ENCODE measurements around the gene ITIH1. TPM values are rescaled to one million over a fixed set of nuclear protein-coding genes. Genes with fewer than 3 reads are reported as not detected.

ITIH1 gene
- total RNA-seq, 1 experiment from 2014 or later: not detected

- Histone ChIP-seq H3K4me2 (ENCODE audit: insufficient read depth, insufficient read length, low read length) (peak overlapping the region; percentile 95), H2BK12ac (ENCODE audit: insufficient read length, low read depth, low read length) (no peak overlapping the region), H3K18ac (ENCODE audit: insufficient read length, low read depth, low read length) (peak overlapping the region; percentile 72), H2BK120ac (ENCODE audit: low read depth, low read length, poor library complexity, severe bottlenecking) (no peak overlapping the region), H3K79me2 (ENCODE audit: insufficient read depth, low read length) (no peaks in the 10 kb centered on the region; the same call in 1 of the 2 replicates), H4K91ac (ENCODE audit: insufficient read length, low read depth, low read length) (no peak overlapping the region), H3K56ac (ENCODE audit: insufficient read length, low read depth, low read length) (no peak overlapping the region), H2BK15ac (ENCODE audit: low read depth, low read length) (no peak overlapping the region), H3K9me3 (ENCODE audit: control insufficient read depth, low read depth, low read length) (no peaks in the 10 kb centered on the region), H4K5ac (ENCODE audit: insufficient read length, low read depth, low read length) (no peak overlapping the region), H2BK5ac (ENCODE audit: insufficient read length, low read length) (no peak overlapping the region), H3T11ph (ENCODE audit: low read length) (no peak overlapping the region), H3K27ac (ENCODE audit: insufficient read length, low read depth, low read length) (peak overlapping the region; percentile 13), H2AFZ (ENCODE audit: low read length) (no peak overlapping the region), H3K14ac (ENCODE audit: insufficient read depth, low read length) (peak overlapping the region; percentile 75; the same call in 1 of the 2 replicates), H3K79me1 (ENCODE audit: insufficient read depth, low read depth, low read length, poor library complexity, severe bottlenecking) (no peaks in the 10 kb centered on the region), H2BK20ac (ENCODE audit: low read depth, low read length, poor library complexity, severe bottlenecking) (no peak overlapping the region), H3K27me3 (ENCODE audit: insufficient read depth, low read length) (no peaks in the 10 kb centered on the region), H3K23me2 (ENCODE audit: insufficient read length, low read depth, low read length, poor library complexity, severe bottlenecking) (peaks cover 6% of the 10 kb centered on the region), H3K23ac (ENCODE audit: insufficient read length, low read depth, low read length) (no peak overlapping the region), H3K9ac (ENCODE audit: extremely low read depth, insufficient read length, low read length) (peak overlapping the region; percentile 94), H3K4me1 (ENCODE audit: insufficient read depth, low read length) (no peaks in the 10 kb centered on the region), H2AK5ac (ENCODE audit: insufficient read length, low read length) (no peak overlapping the region), H4K8ac (replicated peaks; ENCODE audit: insufficient read length, low read depth, low read length) (no peak overlapping the region), H3K4ac (ENCODE audit: low read depth, low read length) (no peak overlapping the region), H4K20me1 (ENCODE audit: control insufficient read depth, insufficient read depth, insufficient read length) (no peaks in the 10 kb centered on the region)
- no peak for TF ChIP-seq CTCF (conservative IDR thresholded peaks at IDR 0.05)
- H3K4me1 Mint-ChIP-seq: peaks cover 9 to 16% of the 10 kb centered on the region in 2 experiments
- no peaks in the 10 kb centered on the region; the same call in 1 of the 2 replicates for H3K27me3 Mint-ChIP-seq (ENCODE audit: low read depth)
- H3K27ac Mint-ChIP-seq: peak overlapping the region; percentile 27 to 95 (median 30); a peak in 6 of 7 replicates
- peak overlapping the region; percentile 82 to 92 for H3K4me3 Mint-ChIP-seq
- DNase-seq: no peak
- no peaks in the 10 kb centered on the region for H3K9me3 Mint-ChIP-seq
- H3K36me3 Mint-ChIP-seq (ENCODE audit: insufficient read depth in 1 of 3, low read depth in 3 of 3): peaks cover 5 to 28% (median 28%) of the 10 kb centered on the region in 3 experiments; a peak in 6 of 7 replicates
- WGBS (ENCODE audit: extremely low coverage, insufficient read length, low lambda C conversion rate): no CpG with 5 or more reads among the region's 13 CpGs
These were observed 7.5 kb upstream of the ITIH1 start for GRCh38 chr3:52769786-52770455.
